Activated CD8-positive, alpha-beta T cell treated with anti-CD3 and anti-CD28 coated beads, Interleukin-2, amount 10 ng/mL, durations not matched to agents 7 days and 5 days (primary cell): ENCODE measurements around the gene NFXL1. TPM values are rescaled to one million over a fixed set of nuclear protein-coding genes. Genes with fewer than 3 reads are reported as not detected.

ENCODE experiments used
- ATAC-seq: fragments of 150-1000 bp; cut with Tn5 transposase; one replicate; pipeline ENCODE4 v1.10.0; 2021; ENCODE audit warnings: moderate library complexity
- CTCF ChIA-PET: fragments of 350-600 bp; sonication (Branson Sonifier 250); formaldehyde crosslinking; loops from one replicate; lab custom pipeline; 2021; ENCODE audit warnings: antibody characterized with exemption; lab: Charles Lee
- POLR2A ChIA-PET: fragments of 350-600 bp; sonication (Branson Sonifier 250); formaldehyde crosslinking; loops from one replicate; lab custom pipeline; 2021; ENCODE audit warnings: antibody characterized with exemption; lab: Charles Lee
- DNase-seq: peaks from one replicate; pipeline ENCODE4 v3.0.0-alpha.2; 2020
- H3K27ac Mint-ChIP-seq: one replicate; pipeline ENCODE4 v1.8.0; 2021; ENCODE audit warnings: mild to moderate bottlenecking, mixed read lengths
- H3K27me3 Mint-ChIP-seq: one replicate; pipeline ENCODE4 v1.8.0; 2021; ENCODE audit warnings: low read depth, mixed read lengths
- H3K36me3 Mint-ChIP-seq: one replicate; pipeline ENCODE4 v1.8.0; 2021; ENCODE audit warnings: low read depth, mixed read lengths
- H3K4me1 Mint-ChIP-seq: one replicate; pipeline ENCODE4 v1.8.0; 2021; ENCODE audit warnings: low read depth, mixed read lengths
- H3K4me3 Mint-ChIP-seq: one replicate; pipeline ENCODE4 v1.8.0; 2021; ENCODE audit warnings: mild to moderate bottlenecking, mixed read lengths
- H3K9me3 Mint-ChIP-seq: one replicate; pipeline ENCODE4 v1.8.0; 2022; ENCODE audit warnings: mixed read lengths; ENCODE audit not compliant: insufficient read depth
- total RNA-seq, 2 experiments: library from RNA; stranded (reverse); gene quantifications; one replicate each; pipeline ENCODE4 v1.2.3, GENCODE V29; 2021

NFXL1 gene
- total RNA-seq, 2 experiments from 2014 or later: 9.5 to 10.6 TPM

GRCh38 chr4:47830265-47831025, 83.9 kb downstream of the NFXL1 start:
- Mint-ChIP-seq H3K4me1 (peaks cover 46% of the 10 kb centered on the region), H3K4me3 (no peak overlapping the region), H3K27ac (no peak overlapping the region), H3K27me3 (peaks cover 11% of the 10 kb centered on the region), H3K36me3 (peaks cover 2% of the 10 kb centered on the region), H3K9me3 (no peaks in the 10 kb centered on the region)
- CTCF ChIA-PET: interaction anchor here (1.2 to 1.3 kb wide), 3 partner anchors 11 to 125 kb away, joined by 3 to 4 read pairs (median 4); no protein-coding TSS in a partner anchor
- DNase-seq (no peak), ATAC-seq (no peak)
- POLR2A ChIA-PET: no interaction called here

GRCh38 chr4:47829438-47829837, 84.9 kb downstream of the NFXL1 start:
- H3K27ac Mint-ChIP-seq: no peak overlapping the region
- POLR2A ChIA-PET: no interaction called here
- H3K27me3 Mint-ChIP-seq: peaks cover 11% of the 10 kb centered on the region
- DNase-seq: no peak
- CTCF ChIA-PET: interaction anchor here (1.2 kb wide), 1 partner anchor 12 kb away, joined by 4 read pairs; no protein-coding TSS in a partner anchor
- H3K4me1 Mint-ChIP-seq: peaks cover 43% of the 10 kb centered on the region
- no peak overlapping the region for H3K4me3 Mint-ChIP-seq
- no peaks in the 10 kb centered on the region for H3K9me3 Mint-ChIP-seq
- peaks cover 2% of the 10 kb centered on the region for H3K36me3 Mint-ChIP-seq
- ATAC-seq: no peak

GRCh38 chr4:47827343-47828047, 86.9 kb downstream of the NFXL1 start:
- CTCF ChIA-PET: interaction anchor here (2.5 kb wide), 1 partner anchor 9 kb away, joined by 16 read pairs; the partner anchor contains the start of gene CORIN
- POLR2A ChIA-PET: no interaction called here
- Mint-ChIP-seq H3K4me1 (peaks cover 43% of the 10 kb centered on the region), H3K27me3 (peaks cover 2% of the 10 kb centered on the region), H3K9me3 (no peaks in the 10 kb centered on the region), H3K27ac (no peak overlapping the region), H3K36me3 (no peaks in the 10 kb centered on the region), H3K4me3 (no peak overlapping the region)
- peak; percentile 23 for DNase-seq
- peak; percentile 77 for ATAC-seq

- ChIA-PET POLR2A (no interaction called here), CTCF (interaction anchor here (1.1 to 2.2 kb wide), 2 partner anchors 12 to 19 kb away, joined by 3 to 5 read pairs; no protein-coding TSS in a partner anchor)
- H3K27ac Mint-ChIP-seq: no peak overlapping the region
- peaks cover 33% of the 10 kb centered on the region for H3K4me1 Mint-ChIP-seq
- no peak overlapping the region for H3K4me3 Mint-ChIP-seq
- H3K36me3 Mint-ChIP-seq: no peaks in the 10 kb centered on the region
- H3K9me3 Mint-ChIP-seq: no peaks in the 10 kb centered on the region
- H3K27me3 Mint-ChIP-seq: peaks cover 2% of the 10 kb centered on the region
- ATAC-seq (no peak), DNase-seq (no peak)
These were observed 89.5 kb downstream of the NFXL1 start for GRCh38 chr4:47824840-47825239.

GRCh38 chr4:47819178-47819577, 95.2 kb downstream of the NFXL1 start:
- no peak for ATAC-seq
- Mint-ChIP-seq H3K4me3 (no peak overlapping the region), H3K36me3 (peaks cover 2% of the 10 kb centered on the region), H3K9me3 (no peaks in the 10 kb centered on the region), H3K27me3 (peaks cover 23% of the 10 kb centered on the region), H3K27ac (no peak overlapping the region), H3K4me1 (peaks cover 15% of the 10 kb centered on the region)
- no peak for DNase-seq
- ChIA-PET CTCF (interaction anchor here (0.6 kb wide), 1 partner anchor 18 kb away, joined by 3 read pairs; no protein-coding TSS in a partner anchor), POLR2A (no interaction called here)

GRCh38 chr4:47817275-47817674, 97.1 kb downstream of the NFXL1 start:
- DNase-seq (no peak), ATAC-seq (no peak)
- Mint-ChIP-seq H3K27ac (no peak overlapping the region), H3K36me3 (peaks cover 2% of the 10 kb centered on the region), H3K27me3 (peaks cover 31% of the 10 kb centered on the region), H3K4me3 (no peak overlapping the region), H3K4me1 (peaks cover 15% of the 10 kb centered on the region), H3K9me3 (no peaks in the 10 kb centered on the region)
- ChIA-PET CTCF (interaction anchor here (1.0 kb wide), 1 partner anchor 22 kb away, joined by 4 read pairs; no protein-coding TSS in a partner anchor), POLR2A (interaction anchor here (0.8 kb wide), 1 partner anchor 123 kb away, joined by 3 read pairs; no protein-coding TSS in a partner anchor)

- POLR2A ChIA-PET: interaction anchor here (0.8 kb wide), 1 partner anchor 123 kb away, joined by 3 read pairs; no protein-coding TSS in a partner anchor
- H3K36me3 Mint-ChIP-seq: peaks cover 2% of the 10 kb centered on the region
- H3K9me3 Mint-ChIP-seq: no peaks in the 10 kb centered on the region
- no peak overlapping the region for H3K27ac Mint-ChIP-seq
- no peak for DNase-seq
- H3K4me1 Mint-ChIP-seq: peaks cover 15% of the 10 kb centered on the region
- H3K27me3 Mint-ChIP-seq: peaks cover 31% of the 10 kb centered on the region
- no peak overlapping the region for H3K4me3 Mint-ChIP-seq
- CTCF ChIA-PET: interaction anchor here (1.0 kb wide), 1 partner anchor 22 kb away, joined by 4 read pairs; no protein-coding TSS in a partner anchor
- ATAC-seq: no peak
These were observed 97.6 kb downstream of the NFXL1 start for GRCh38 chr4:47816748-47817147.

- ChIA-PET CTCF (interaction anchor here (0.9 kb wide), 1 partner anchor 127 kb away, joined by 3 read pairs; no protein-coding TSS in a partner anchor), POLR2A (interaction anchor here (0.6 kb wide), 1 partner anchor 319 kb away, joined by 5 read pairs; the partner anchor contains the start of gene TXK)
- no peak overlapping the region for H3K27ac Mint-ChIP-seq
- peaks cover 2% of the 10 kb centered on the region for H3K36me3 Mint-ChIP-seq
- H3K9me3 Mint-ChIP-seq: no peaks in the 10 kb centered on the region
- H3K27me3 Mint-ChIP-seq: peaks cover 38% of the 10 kb centered on the region
- DNase-seq (no peak), ATAC-seq (no peak)
- H3K4me3 Mint-ChIP-seq: no peak overlapping the region
- H3K4me1 Mint-ChIP-seq: peaks cover 9% of the 10 kb centered on the region
These were observed 99.6 kb downstream of the NFXL1 start for GRCh38 chr4:47814618-47815295.

- POLR2A ChIA-PET: no interaction called here
- Mint-ChIP-seq H3K36me3 (no peaks in the 10 kb centered on the region), H3K27me3 (peaks cover 29% of the 10 kb centered on the region), H3K9me3 (no peaks in the 10 kb centered on the region), H3K4me1 (no peaks in the 10 kb centered on the region), H3K4me3 (no peak overlapping the region), H3K27ac (no peak overlapping the region)
- DNase-seq: no peak
- ATAC-seq: no peak
- CTCF ChIA-PET: no interaction called here
These were observed 104.7 kb downstream of the NFXL1 start for GRCh38 chr4:47809654-47810203.

GRCh38 chr4:47804598-47804997, 109.8 kb downstream of the NFXL1 start:
- no peaks in the 10 kb centered on the region for H3K36me3 Mint-ChIP-seq
- ATAC-seq: no peak
- H3K9me3 Mint-ChIP-seq: no peaks in the 10 kb centered on the region
- H3K27me3 Mint-ChIP-seq: peaks cover 7% of the 10 kb centered on the region
- no peak for DNase-seq
- H3K27ac Mint-ChIP-seq: no peak overlapping the region
- ChIA-PET CTCF (interaction anchor here (1.0 kb wide), 1 partner anchor 32 kb away, joined by 4 read pairs; no protein-coding TSS in a partner anchor), POLR2A (no interaction called here)
- H3K4me1 Mint-ChIP-seq: no peaks in the 10 kb centered on the region
- H3K4me3 Mint-ChIP-seq: no peak overlapping the region

- DNase-seq (no peak), ATAC-seq (no peak)
- no peak overlapping the region for H3K4me3 Mint-ChIP-seq
- ChIA-PET CTCF (no interaction called here), POLR2A (interaction anchor here (0.6 kb wide), 1 partner anchor 622 kb away, joined by 4 read pairs; no protein-coding TSS in a partner anchor)
- H3K9me3 Mint-ChIP-seq: no peaks in the 10 kb centered on the region
- H3K4me1 Mint-ChIP-seq: no peaks in the 10 kb centered on the region
- H3K27me3 Mint-ChIP-seq: peaks cover 10% of the 10 kb centered on the region
- no peaks in the 10 kb centered on the region for H3K36me3 Mint-ChIP-seq
- no peak overlapping the region for H3K27ac Mint-ChIP-seq
These were observed 112.8 kb downstream of the NFXL1 start for GRCh38 chr4:47801481-47802002.
